Upper lobe of left lung (tissue), 6 donors: ENCODE results near the gene DCTN4. TPM values are rescaled to one million over a fixed set of nuclear protein-coding genes. Genes with fewer than 3 reads are reported as not detected.

Experiments
- ATAC-seq, 2 donors: fragments of 200-7000 bp; cut with Tn5 transposase; one replicate each; pipeline ENCODE4 v1.9.1; 2022; ENCODE audit warnings: mild to moderate bottlenecking in 2 of 2, moderate library complexity in 2 of 2; ENCODE audit not compliant: low FRiP score in 2 of 2
- DNase-seq, 2 donors: peaks; one replicate each; pipeline ENCODE4 v3.0.0-alpha.2; 2019 to 2020
- H3K27ac ChIP-seq, 4 donors: fragments of 200-600 bp; sonication (generic); one replicate each; pipeline ENCODE4 v1.5.1; 2016 to 2019
- H3K27me3 ChIP-seq, 4 donors: fragments of 200-600 bp; sonication (generic); one replicate each; pipeline ENCODE4 v1.5.1; 2017 to 2019
- H3K36me3 ChIP-seq, 4 donors: fragments of 200-600 bp; sonication (generic); one replicate each; pipeline ENCODE4 v1.5.1; 2016 to 2019
- H3K4me1 ChIP-seq, 4 donors: fragments of 200-600 bp; sonication (generic); one replicate each; pipeline ENCODE4 v1.5.1; 2018 to 2019
- H3K4me3 ChIP-seq, 4 donors: fragments of 200-600 bp; sonication (generic); one replicate each; pipeline ENCODE4 v1.5.1; 2017 to 2019; ENCODE audit warnings: mild to moderate bottlenecking in 2 of 4, moderate library complexity in 1 of 4
- H3K9me3 ChIP-seq, 4 donors: fragments of 200-600 bp; sonication (generic); one replicate each; pipeline ENCODE4 v1.5.1; 2018 to 2019
- EP300 ChIP-seq, 4 donors: sonication (generic); formaldehyde crosslinking; IDR thresholded peaks; one replicate each; pipeline ENCODE4 v1.5.1; 2017; ENCODE audit warnings: antibody characterized with exemption in 4 of 4, control low read depth in 2 of 4
- POLR2A ChIP-seq, 4 donors: fragments of 450-650 bp; IDR thresholded peaks; one replicate each; pipeline ENCODE4 v1.5.1; 2016 to 2017; ENCODE audit warnings: antibody characterized with exemption in 4 of 4, mild to moderate bottlenecking in 2 of 4
- POLR2AphosphoS5 ChIP-seq, 2 donors: sonication (generic); formaldehyde crosslinking; IDR thresholded peaks; one replicate each; pipeline ENCODE4 v1.5.1; 2017; ENCODE audit warnings: antibody characterized with exemption in 2 of 2
- WGBS, 2 donors: methylation state at CpG; one replicate each; pipeline ENCODE4 v1.1.5; 2017 to 2018; 5-methylcytosine and 5-hydroxymethylcytosine counted together
- total RNA-seq, 6 donors: library from RNA; depleted of rRNA in 4 of 6; stranded (reverse); fragments of >200 nt in 4 of 6; gene quantifications; one replicate each; pipeline versions ENCODE4 v1.1.0 to v1.2.1, GENCODE V29; 2016 to 2021
- TF ChIP-seq, protein P1 (sequence below), 6 experiments: fragments of 450-650 bp in 4 of 6; fragments of 200-600 bp in 2 of 6; sonication (generic) in 2 of 6; IDR thresholded peaks; one replicate each; pipeline ENCODE4 v1.5.1; 2016 to 2019; ENCODE audit warnings: antibody characterized with exemption in 6 of 6
- donor health status: DM: no; HTN: no; CAD: no; lungs with moderate emphysema.
- donor health status: DM: no; HTN: yes; CAD: no; lungs with severe emphysema.

Gene DCTN4
- total RNA-seq, 6 donors from 2014 or later: 37.8 to 111 (median 71.4) TPM

- WGBS, 2 donors: 0 to 1% methylated on average over 37 to 59 of the region's 59 CpGs
Measured at GRCh38 chr5:150700594-150701377, 58.0 kb downstream of the DCTN4 start, which contains the start of gene RBM22. RBM22 (minus strand) TSS chr5:150701062; CDS start chr5:150700985, 77 bp downstream.

DNA sequence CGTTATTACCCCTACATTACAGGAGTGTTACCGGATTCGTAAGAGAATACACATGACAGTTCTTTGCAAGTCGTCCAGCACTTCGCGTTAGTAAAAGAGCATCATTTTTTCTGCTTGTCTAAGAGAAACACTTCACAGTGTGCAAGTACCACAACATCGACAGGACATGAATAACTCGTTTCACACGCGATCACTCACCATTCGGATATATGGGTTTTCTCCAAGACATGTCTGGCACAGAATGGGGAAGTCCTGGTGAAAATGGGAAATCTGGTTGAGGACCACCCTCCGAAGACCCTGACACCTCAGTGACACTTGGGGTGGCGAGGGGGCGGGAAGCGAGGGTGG is 58.6 kb downstream of the DCTN4 start:
- peak overlapping the region; percentile 70 to 97 (median 89) for H3K4me3 ChIP-seq
- TF ChIP-seq, protein P1, sequence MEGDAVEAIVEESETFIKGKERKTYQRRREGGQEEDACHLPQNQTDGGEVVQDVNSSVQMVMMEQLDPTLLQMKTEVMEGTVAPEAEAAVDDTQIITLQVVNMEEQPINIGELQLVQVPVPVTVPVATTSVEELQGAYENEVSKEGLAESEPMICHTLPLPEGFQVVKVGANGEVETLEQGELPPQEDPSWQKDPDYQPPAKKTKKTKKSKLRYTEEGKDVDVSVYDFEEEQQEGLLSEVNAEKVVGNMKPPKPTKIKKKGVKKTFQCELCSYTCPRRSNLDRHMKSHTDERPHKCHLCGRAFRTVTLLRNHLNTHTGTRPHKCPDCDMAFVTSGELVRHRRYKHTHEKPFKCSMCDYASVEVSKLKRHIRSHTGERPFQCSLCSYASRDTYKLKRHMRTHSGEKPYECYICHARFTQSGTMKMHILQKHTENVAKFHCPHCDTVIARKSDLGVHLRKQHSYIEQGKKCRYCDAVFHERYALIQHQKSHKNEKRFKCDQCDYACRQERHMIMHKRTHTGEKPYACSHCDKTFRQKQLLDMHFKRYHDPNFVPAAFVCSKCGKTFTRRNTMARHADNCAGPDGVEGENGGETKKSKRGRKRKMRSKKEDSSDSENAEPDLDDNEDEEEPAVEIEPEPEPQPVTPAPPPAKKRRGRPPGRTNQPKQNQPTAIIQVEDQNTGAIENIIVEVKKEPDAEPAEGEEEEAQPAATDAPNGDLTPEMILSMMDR (IDR thresholded peaks at IDR 0.05): no peak
- TF ChIP-seq POLR2A (IDR thresholded peaks at IDR 0.05) (no peak), POLR2AphosphoS5 (IDR thresholded peaks at IDR 0.05) (no peak), EP300 (IDR thresholded peaks at IDR 0.05) (no peak)
- peak in 1 of 2 donors; percentile 9 for ATAC-seq
- H3K27ac ChIP-seq: peak overlapping the region; percentile 92 to 100 (median 97)
- H3K4me1 ChIP-seq: peaks cover 12 to 20% (median 15%) of the 10 kb centered on the region in 4 donors
- no peaks in the 10 kb centered on the region for H3K27me3 ChIP-seq
- DNase-seq: no peak
- 1 to 2% methylated on average over 14 to 15 of the region's 15 CpGs for WGBS, 2 donors
- peaks cover 30 to 41% (median 37%) of the 10 kb centered on the region in 4 donors for H3K36me3 ChIP-seq
- H3K9me3 ChIP-seq: no peaks in the 10 kb centered on the region

More at GRCh38 chr5:150700594-150701377, 58.0 kb downstream of the DCTN4 start, which contains the start of gene RBM22:
- peaks cover 12 to 20% (median 15%) of the 10 kb centered on the region in 4 donors for H3K4me1 ChIP-seq
- H3K4me3 ChIP-seq: peak within 1 kb of the TSS; percentile 70 to 97 (median 89)
- ATAC-seq (peak; percentile 96 to 99), DNase-seq (peak; percentile 94 to 97)
- no peaks in the 10 kb centered on the region for H3K27me3 ChIP-seq
- H3K27ac ChIP-seq: peak within 1 kb of the TSS; percentile 92 to 100 (median 97)
- peaks cover 25 to 35% (median 31%) of the 10 kb centered on the region in 4 donors for H3K36me3 ChIP-seq
- TF ChIP-seq POLR2A (IDR thresholded peaks at IDR 0.05) (peak in 3 of 4 donors; percentile 67 to 89 (median 68)), EP300 (IDR thresholded peaks at IDR 0.05) (no peak), POLR2AphosphoS5 (IDR thresholded peaks at IDR 0.05) (peak; percentile 78 to 95)
- TF ChIP-seq, protein P1 (IDR thresholded peaks at IDR 0.05): peak; percentile 51 to 73 (median 64)
- H3K9me3 ChIP-seq: no peaks in the 10 kb centered on the region

- WGBS, 2 donors: 83 to 84% methylated on average over 3 of the region's 3 CpGs
- DNase-seq (no peak), ATAC-seq (no peak)
- Histone ChIP-seq H3K4me3 (no peak overlapping the region), H3K27me3 (no peaks in the 10 kb centered on the region), H3K9me3 (no peaks in the 10 kb centered on the region), H3K36me3 (peaks cover 70 to 95% (median 85%) of the 10 kb centered on the region in 4 donors), H3K27ac (no peak overlapping the region), H3K4me1 (peaks cover 8 to 9% (median 9%) of the 10 kb centered on the region in 4 donors)
- TF ChIP-seq, protein P1 (IDR thresholded peaks at IDR 0.05): no peak
- TF ChIP-seq EP300 (IDR thresholded peaks at IDR 0.05) (no peak), POLR2A (IDR thresholded peaks at IDR 0.05) (no peak), POLR2AphosphoS5 (IDR thresholded peaks at IDR 0.05) (no peak)
Measured at GRCh38 chr5:150694612-150695011, 64.2 kb downstream of the DCTN4 start.

DNA sequence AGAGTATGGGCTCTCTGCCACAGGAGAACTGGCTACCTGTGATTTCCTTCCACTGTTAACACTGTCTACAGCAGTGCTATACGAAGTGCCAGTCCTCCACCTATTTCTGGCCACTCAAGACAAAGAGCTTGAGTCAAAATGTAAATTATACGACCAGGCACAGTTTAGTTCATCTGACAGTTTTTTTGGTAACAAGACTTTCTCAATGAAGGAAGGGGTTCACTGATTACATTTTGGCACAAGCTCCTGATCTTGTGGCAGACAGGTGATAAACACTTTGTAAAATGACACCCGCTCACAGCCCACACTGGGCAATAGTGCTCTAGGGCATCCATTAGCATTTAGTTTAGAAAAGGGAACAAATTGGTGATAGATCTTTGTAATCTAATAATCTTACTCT is 66.5 kb downstream of the DCTN4 start:
- TF ChIP-seq, protein P1 (IDR thresholded peaks at IDR 0.05): no peak
- no peak for TF ChIP-seq POLR2A (IDR thresholded peaks at IDR 0.05)
- no peak for TF ChIP-seq EP300 (IDR thresholded peaks at IDR 0.05)
- no peak for TF ChIP-seq POLR2AphosphoS5 (IDR thresholded peaks at IDR 0.05)
- Histone ChIP-seq H3K27me3 (no peaks in the 10 kb centered on the region), H3K9me3 (no peaks in the 10 kb centered on the region), H3K4me3 (no peak overlapping the region), H3K36me3 (peaks cover 59 to 87% (median 69%) of the 10 kb centered on the region in 4 donors), H3K27ac (no peak overlapping the region), H3K4me1 (no peaks in the 10 kb centered on the region)
- DNase-seq (no peak), ATAC-seq (no peak)
- WGBS, 2 donors: 91 to 94% methylated on average over 3 of the region's 3 CpGs
